Esophagus muscularis mucosa (tissue), 4 donors: ENCODE data around the gene PPME1. TPM values are rescaled to one million over a fixed set of nuclear protein-coding genes. Genes with fewer than 3 reads are reported as not detected.

Experiments used
- DNase-seq: peaks from one replicate; pipeline ENCODE4 v3.0.0-alpha.2; 2017; ENCODE audit errors: extremely low spot score
- H3K27ac ChIP-seq, 4 donors: fragments of 200-600 bp; sonication (generic); replicated peaks in 1 of 4; 1 replicate in 3 of 4; 2 replicates in 1 of 4; pipeline ENCODE4 v1.5.1; 2016 to 2019; ENCODE audit warnings: mild to moderate bottlenecking in 1 of 4
- H3K27me3 ChIP-seq, 4 donors: fragments of 200-600 bp; sonication (generic); one replicate each; pipeline versions ENCODE4 v1.5.1 to v1.6.0; 2016 to 2019
- H3K36me3 ChIP-seq, 4 donors: fragments of 200-600 bp; sonication (generic); one replicate each; pipeline ENCODE4 v1.5.1; 2016 to 2019
- H3K4me1 ChIP-seq, 4 donors: fragments of 200-600 bp; sonication (generic); one replicate each; pipeline ENCODE4 v1.5.1; 2016 to 2019
- H3K4me3 ChIP-seq, 4 donors: fragments of 200-600 bp; sonication (generic); 1 replicate in 2 of 4; 2 replicates in 2 of 4; pipeline ENCODE4 v1.5.1; 2016 to 2019; ENCODE audit warnings: mild to moderate bottlenecking in 4 of 4, moderate library complexity in 1 of 4
- H3K9me3 ChIP-seq, 4 donors: fragments of 200-600 bp; sonication (generic); 1 replicate in 3 of 4; 2 replicates in 1 of 4; pipeline ENCODE4 v1.5.1; 2016 to 2019
- EP300 ChIP-seq: sonication (generic); formaldehyde crosslinking; IDR thresholded peaks from one replicate; pipeline ENCODE4 v1.6.1; 2017; ENCODE audit warnings: antibody characterized with exemption
- POLR2A ChIP-seq: fragments of 450-650 bp; IDR thresholded peaks from one replicate; pipeline ENCODE4 v1.6.1; 2017; ENCODE audit warnings: antibody characterized with exemption, moderate library complexity, mild to moderate bottlenecking, low read depth
- POLR2AphosphoS5 ChIP-seq, 2 donors: sonication (generic); formaldehyde crosslinking; IDR thresholded peaks; one replicate each; pipeline ENCODE4 v1.6.1; 2017; ENCODE audit warnings: antibody characterized with exemption in 2 of 2
- WGBS: methylation state at CpG from one replicate; pipeline ENCODE4 v1.1.5; 2018; 5-methylcytosine and 5-hydroxymethylcytosine counted together
- intact Hi-C: fragments of 100-400 bp; cut with DNase I; formaldehyde crosslinking; loops from one replicate; pipeline ENCODE4 v1.15.1; 2023
- total RNA-seq, 4 donors: library from RNA; depleted of rRNA; stranded (reverse); fragments of >200 nt; gene quantifications; one replicate each; pipeline versions ENCODE4 v1.1.0 to v1.2.1, GENCODE V29; 2016
- TF ChIP-seq, protein P1 (sequence below), 3 experiments: fragments of 200-600 bp in 2 of 3; fragments of 450-650 bp in 1 of 3; sonication (generic) in 2 of 3; IDR thresholded peaks; one replicate each; pipeline ENCODE4 v1.5.1; 2017 to 2019; ENCODE audit warnings: antibody characterized with exemption in 3 of 3, mild to moderate bottlenecking in 2 of 3, moderate library complexity in 1 of 3

PPME1 gene
- total RNA-seq, 4 donors from 2014 or later = 25.3 to 45.2 (median 31.0) TPM

GRCh38 chr11:74171997-74172396, 908 bp downstream of the PPME1 start:
- intact Hi-C loops = loop anchor here (5.0 kb wide), 1 partner anchor 35 kb away; no protein-coding TSS in a partner anchor
- H3K36me3 ChIP-seq = peaks cover 0 to 18% (median 9%) of the 10 kb centered on the region in 4 donors
- no peaks in the 10 kb centered on the region for H3K27me3 ChIP-seq
- H3K4me3 ChIP-seq = peak overlapping the region; percentile 60 to 86 (median 77)
- no peaks in the 10 kb centered on the region for H3K9me3 ChIP-seq
- DNase-seq = no peak
- TF ChIP-seq, protein P1, sequence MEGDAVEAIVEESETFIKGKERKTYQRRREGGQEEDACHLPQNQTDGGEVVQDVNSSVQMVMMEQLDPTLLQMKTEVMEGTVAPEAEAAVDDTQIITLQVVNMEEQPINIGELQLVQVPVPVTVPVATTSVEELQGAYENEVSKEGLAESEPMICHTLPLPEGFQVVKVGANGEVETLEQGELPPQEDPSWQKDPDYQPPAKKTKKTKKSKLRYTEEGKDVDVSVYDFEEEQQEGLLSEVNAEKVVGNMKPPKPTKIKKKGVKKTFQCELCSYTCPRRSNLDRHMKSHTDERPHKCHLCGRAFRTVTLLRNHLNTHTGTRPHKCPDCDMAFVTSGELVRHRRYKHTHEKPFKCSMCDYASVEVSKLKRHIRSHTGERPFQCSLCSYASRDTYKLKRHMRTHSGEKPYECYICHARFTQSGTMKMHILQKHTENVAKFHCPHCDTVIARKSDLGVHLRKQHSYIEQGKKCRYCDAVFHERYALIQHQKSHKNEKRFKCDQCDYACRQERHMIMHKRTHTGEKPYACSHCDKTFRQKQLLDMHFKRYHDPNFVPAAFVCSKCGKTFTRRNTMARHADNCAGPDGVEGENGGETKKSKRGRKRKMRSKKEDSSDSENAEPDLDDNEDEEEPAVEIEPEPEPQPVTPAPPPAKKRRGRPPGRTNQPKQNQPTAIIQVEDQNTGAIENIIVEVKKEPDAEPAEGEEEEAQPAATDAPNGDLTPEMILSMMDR (IDR thresholded peaks at IDR 0.05) = no peak
- TF ChIP-seq EP300 = no peak
- TF ChIP-seq POLR2A = no peak
- TF ChIP-seq POLR2AphosphoS5 (IDR thresholded peaks at IDR 0.05) = no peak
- 31% methylated on average over 5 of the region's 5 CpGs for WGBS
- H3K27ac ChIP-seq = peak overlapping the region; percentile 86 to 93 (median 90)
- H3K4me1 ChIP-seq = peaks cover 22 to 46% (median 37%) of the 10 kb centered on the region in 4 donors

DNA sequence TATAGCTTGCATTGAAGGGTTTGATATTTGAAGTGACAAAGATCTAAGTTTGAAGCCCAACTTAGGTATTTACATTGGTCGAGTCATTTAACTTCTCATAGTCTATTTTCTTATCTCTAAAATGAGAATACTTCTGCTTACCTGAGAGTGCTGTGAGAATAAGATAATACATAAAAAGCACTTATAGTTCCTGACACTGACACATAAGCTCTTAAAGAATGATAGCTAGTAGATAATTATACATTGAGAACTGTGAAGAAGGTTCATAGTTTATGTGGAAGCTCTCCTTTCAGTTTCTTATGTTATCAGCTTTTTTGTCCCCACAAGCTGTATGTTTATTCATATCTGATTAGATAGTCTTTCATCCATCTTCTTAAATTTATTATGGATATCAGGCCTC, 4.8 kb downstream of the PPME1 start:
- Histone ChIP-seq H3K27ac (no peak overlapping the region), H3K36me3 (peaks cover 0 to 3% (median 0%) of the 10 kb centered on the region in 4 donors), H3K4me1 (peaks cover 12 to 43% (median 34%) of the 10 kb centered on the region in 4 donors), H3K27me3 (no peaks in the 10 kb centered on the region), H3K4me3 (no peak overlapping the region), H3K9me3 (no peaks in the 10 kb centered on the region)
- DNase-seq = no peak
- intact Hi-C loops = no loop called here
- TF ChIP-seq, protein P1 (IDR thresholded peaks at IDR 0.05) = no peak
- TF ChIP-seq POLR2AphosphoS5 (IDR thresholded peaks at IDR 0.05) = no peak
- no peak for TF ChIP-seq EP300
- TF ChIP-seq POLR2A = no peak
- 83% methylated on average over 1 of the region's 1 CpG for WGBS

DNA sequence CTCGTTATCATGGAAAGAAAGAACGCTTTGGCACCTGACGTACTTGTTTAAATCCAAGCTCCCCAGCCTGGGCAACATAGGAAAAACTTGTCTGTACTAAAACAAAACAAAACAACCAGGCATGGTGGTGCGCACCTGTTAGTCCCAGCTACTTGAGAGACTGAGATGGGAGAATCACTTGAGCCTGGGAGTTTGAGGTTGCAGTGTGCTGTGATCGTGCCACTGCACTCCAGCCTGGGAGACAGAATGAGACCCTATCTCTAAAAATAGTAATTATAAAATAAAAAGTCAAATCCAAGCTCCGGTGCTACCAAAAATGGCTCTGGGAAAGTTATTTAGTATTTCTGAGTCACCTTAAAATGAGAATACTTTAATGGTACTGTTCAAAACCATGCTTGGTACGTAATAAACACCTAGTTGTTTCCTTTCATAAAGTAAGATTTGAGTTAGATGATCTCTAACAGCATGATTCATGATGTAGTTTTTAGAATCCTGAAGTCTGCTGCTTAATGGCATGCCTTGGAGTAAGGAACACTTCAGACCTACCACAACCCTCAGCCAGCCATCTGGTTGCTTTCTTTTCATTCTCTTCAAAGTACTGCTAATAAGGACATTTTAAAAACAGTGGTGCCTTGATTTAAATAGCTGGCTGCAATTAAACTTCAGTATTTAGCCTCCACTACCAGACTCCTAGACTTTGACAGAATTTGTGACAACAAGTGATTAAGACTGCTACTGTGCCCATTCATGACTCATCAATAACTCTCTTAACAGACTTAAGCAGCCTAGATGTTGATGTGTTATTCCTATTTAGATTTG, 8.4 kb downstream of the PPME1 start:
- 98% methylated on average over 7 of the region's 7 CpGs for WGBS
- H3K4me1 ChIP-seq = peaks cover 0 to 20% (median 10%) of the 10 kb centered on the region in 4 donors
- TF ChIP-seq, protein P1 (IDR thresholded peaks at IDR 0.05) = no peak
- TF ChIP-seq POLR2AphosphoS5 (IDR thresholded peaks at IDR 0.05) (no peak), POLR2A (no peak), EP300 (no peak)
- no peak overlapping the region for H3K27ac ChIP-seq
- H3K27me3 ChIP-seq = no peaks in the 10 kb centered on the region
- no peak overlapping the region for H3K4me3 ChIP-seq
- intact Hi-C loops = no loop called here
- no peak for DNase-seq
- no peaks in the 10 kb centered on the region for H3K36me3 ChIP-seq
- no peaks in the 10 kb centered on the region for H3K9me3 ChIP-seq

GRCh38 chr11:74182635-74183034, 11.5 kb downstream of the PPME1 start:
- 94% methylated on average over 4 of the region's 4 CpGs for WGBS
- intact Hi-C loops = no loop called here
- H3K9me3 ChIP-seq = no peaks in the 10 kb centered on the region

More at GRCh38 chr11:74182635-74183034, 11.5 kb downstream of the PPME1 start:
- no peak overlapping the region for H3K4me3 ChIP-seq
- H3K27me3 ChIP-seq = no peaks in the 10 kb centered on the region
- H3K36me3 ChIP-seq = no peaks in the 10 kb centered on the region
- no peak overlapping the region for H3K27ac ChIP-seq
- no peak for DNase-seq
- H3K4me1 ChIP-seq = peaks cover 0 to 20% (median 7%) of the 10 kb centered on the region in 4 donors
- TF ChIP-seq POLR2A (no peak), POLR2AphosphoS5 (IDR thresholded peaks at IDR 0.05) (no peak), EP300 (no peak)
- TF ChIP-seq, protein P1 (IDR thresholded peaks at IDR 0.05) = no peak
